H7 (cell line): Measurements from ENCODE around the gene PPFIA2. TPM values are rescaled to one million over a fixed set of nuclear protein-coding genes. Genes with fewer than 3 reads are reported as not detected.

ENCODE experiments used
- DNase-seq: peaks from one replicate; pipeline ENCODE4 v3.0.0; 2012
- H3K27me3 ChIP-seq: 2 replicates; pipeline ENCODE4 v1.6.0; 2011; ENCODE audit warnings: mild to moderate bottlenecking, low read length; ENCODE audit not compliant: control insufficient read depth, insufficient read depth
- H3K36me3 ChIP-seq: replicated peaks from 2 replicates; pipeline ENCODE4 v1.5.1; 2011; ENCODE audit warnings: low read length; ENCODE audit not compliant: control insufficient read depth, insufficient read depth
- H3K4me3 ChIP-seq: 2 replicates; pipeline ENCODE4 v1.5.1; 2011; ENCODE audit warnings: low read depth, mild to moderate bottlenecking, control low read depth, low read length, moderate library complexity; ENCODE audit not compliant: insufficient read depth
- total RNA-seq: library from RNA; depleted of rRNA; stranded (reverse); fragments of >200 nt; shearing (Covaris generic); gene quantifications from 2 replicates; pipeline ENCODE4 v1.2.3, GENCODE V29; 2014

The PPFIA2 gene
- total RNA-seq, 1 experiment from 2014 or later = 0.03 TPM

- Histone ChIP-seq H3K27me3 (no peaks in the 10 kb centered on the region), H3K36me3 (no peaks in the 10 kb centered on the region), H3K4me3 (no peak overlapping the region)
- no peak for DNase-seq
Measured at GRCh38 chr12:81295251-81295650, 463.9 kb downstream of the PPFIA2 start.

DNA sequence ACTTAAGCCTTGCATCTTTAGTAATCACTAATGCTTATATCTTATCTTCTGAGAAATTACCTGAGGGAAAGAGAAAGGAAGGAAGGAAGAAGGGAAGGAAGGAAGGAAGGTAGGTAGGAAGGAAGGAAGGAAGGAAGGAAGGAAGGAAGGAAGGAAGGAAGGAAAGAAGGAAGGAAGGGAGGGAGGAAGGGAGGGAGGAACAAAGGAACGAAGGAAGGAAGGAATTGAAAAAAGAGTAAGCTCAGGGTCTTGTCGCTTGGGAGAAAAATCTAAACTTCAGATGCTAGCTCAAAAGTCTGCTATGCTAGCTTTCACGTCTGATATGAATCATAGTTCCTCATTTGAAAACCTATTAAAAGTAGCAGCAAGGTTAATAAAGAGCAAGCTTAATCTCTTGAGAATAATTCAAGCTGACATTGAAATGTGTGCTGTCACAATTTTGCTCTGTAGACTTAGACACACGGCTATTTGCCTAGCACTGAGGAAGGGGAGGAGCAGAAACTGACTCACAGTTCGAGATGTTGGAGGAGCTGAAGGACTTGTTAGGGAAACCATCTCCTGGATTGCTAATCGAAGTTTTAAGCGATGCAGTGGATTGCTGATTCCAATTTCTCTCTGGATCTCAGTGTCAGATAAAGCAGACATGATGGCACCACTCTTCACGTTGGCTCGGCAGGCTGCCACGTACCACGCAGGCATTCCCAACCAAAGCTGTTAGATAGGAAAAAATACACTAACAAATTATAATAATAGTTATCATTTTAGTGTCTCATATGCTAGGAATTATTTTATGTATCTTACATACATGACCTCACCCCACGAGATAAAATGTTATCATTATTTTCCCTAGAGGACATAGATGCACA, 464.6 kb downstream of the PPFIA2 start:
- DNase-seq = no peak
- Histone ChIP-seq H3K4me3 (no peak overlapping the region), H3K36me3 (no peaks in the 10 kb centered on the region), H3K27me3 (no peaks in the 10 kb centered on the region)

GRCh38 chr12:81288651-81289050, 470.5 kb downstream of the PPFIA2 start:
- Histone ChIP-seq H3K4me3 (no peak overlapping the region), H3K36me3 (no peaks in the 10 kb centered on the region), H3K27me3 (no peaks in the 10 kb centered on the region)
- no peak for DNase-seq

DNA sequence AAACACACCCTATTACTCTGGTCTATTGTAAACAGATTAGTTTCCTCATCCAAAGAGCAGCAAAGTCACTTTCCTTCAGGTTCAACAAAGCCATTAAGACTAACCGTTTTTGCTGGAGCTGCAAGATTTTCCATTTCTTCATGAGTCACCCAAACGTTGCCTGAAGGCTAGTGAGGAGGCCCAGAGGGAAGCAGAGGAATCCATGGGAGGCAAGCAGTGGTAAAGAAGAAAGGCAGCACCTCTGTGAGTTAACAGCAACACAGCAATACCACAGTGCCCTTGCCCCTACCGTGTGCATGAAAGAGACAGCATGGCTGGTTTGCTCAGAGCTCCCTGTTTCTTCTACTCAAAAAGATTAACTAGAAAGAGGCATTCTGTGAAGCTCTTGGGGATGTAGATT, 475.0 kb downstream of the PPFIA2 start:
- Histone ChIP-seq H3K27me3 (no peaks in the 10 kb centered on the region), H3K4me3 (no peak overlapping the region), H3K36me3 (no peaks in the 10 kb centered on the region)
- no peak for DNase-seq

- no peaks in the 10 kb centered on the region for H3K27me3 ChIP-seq
- H3K4me3 ChIP-seq = no peak overlapping the region
- H3K36me3 ChIP-seq = no peaks in the 10 kb centered on the region
- no peak for DNase-seq
Measured at GRCh38 chr12:81274637-81275529, 484.3 kb downstream of the PPFIA2 start.

DNA sequence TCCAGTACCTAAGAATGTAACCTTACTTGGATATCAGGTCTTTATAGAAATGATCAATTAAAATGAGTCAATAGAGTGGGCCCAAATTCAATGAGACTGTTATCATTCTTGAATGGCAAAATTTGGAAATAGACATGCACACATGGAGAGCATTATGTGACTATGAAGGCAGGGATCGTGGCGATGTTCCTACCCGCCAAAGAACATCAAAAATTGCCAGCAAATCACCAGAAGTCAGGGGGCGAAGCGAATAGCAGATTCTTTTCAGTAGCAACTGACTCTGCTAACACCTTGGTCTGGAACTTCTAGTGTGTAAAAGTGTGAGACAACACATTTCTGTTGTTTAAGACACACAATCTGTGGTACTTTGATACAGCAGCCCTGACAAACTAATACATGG, 488.8 kb downstream of the PPFIA2 start:
- DNase-seq = no peak
- Histone ChIP-seq H3K27me3 (no peaks in the 10 kb centered on the region), H3K36me3 (no peaks in the 10 kb centered on the region), H3K4me3 (no peak overlapping the region)

DNA sequence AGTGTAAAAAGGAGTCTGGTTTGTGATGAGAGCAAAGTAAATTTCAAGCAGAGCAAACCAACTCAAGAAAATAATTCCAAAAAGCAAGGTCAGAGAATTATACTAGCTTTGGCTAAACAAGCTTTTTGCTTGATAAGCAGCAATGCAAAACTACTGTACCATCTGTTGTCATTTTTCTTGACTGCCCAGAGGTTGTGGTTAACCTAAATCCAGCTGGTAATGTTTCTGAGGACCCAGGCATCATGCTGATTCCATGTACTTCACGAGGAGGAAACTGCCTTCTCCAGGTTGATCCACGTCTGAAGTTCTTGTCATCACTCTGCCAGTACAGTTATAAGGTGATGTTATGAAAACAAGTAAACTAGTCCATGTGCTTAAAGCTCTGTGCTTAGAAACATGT, 496.1 kb downstream of the PPFIA2 start:
- no peaks in the 10 kb centered on the region for H3K36me3 ChIP-seq
- no peak for DNase-seq
- H3K27me3 ChIP-seq = no peaks in the 10 kb centered on the region
- H3K4me3 ChIP-seq = no peak overlapping the region

DNA sequence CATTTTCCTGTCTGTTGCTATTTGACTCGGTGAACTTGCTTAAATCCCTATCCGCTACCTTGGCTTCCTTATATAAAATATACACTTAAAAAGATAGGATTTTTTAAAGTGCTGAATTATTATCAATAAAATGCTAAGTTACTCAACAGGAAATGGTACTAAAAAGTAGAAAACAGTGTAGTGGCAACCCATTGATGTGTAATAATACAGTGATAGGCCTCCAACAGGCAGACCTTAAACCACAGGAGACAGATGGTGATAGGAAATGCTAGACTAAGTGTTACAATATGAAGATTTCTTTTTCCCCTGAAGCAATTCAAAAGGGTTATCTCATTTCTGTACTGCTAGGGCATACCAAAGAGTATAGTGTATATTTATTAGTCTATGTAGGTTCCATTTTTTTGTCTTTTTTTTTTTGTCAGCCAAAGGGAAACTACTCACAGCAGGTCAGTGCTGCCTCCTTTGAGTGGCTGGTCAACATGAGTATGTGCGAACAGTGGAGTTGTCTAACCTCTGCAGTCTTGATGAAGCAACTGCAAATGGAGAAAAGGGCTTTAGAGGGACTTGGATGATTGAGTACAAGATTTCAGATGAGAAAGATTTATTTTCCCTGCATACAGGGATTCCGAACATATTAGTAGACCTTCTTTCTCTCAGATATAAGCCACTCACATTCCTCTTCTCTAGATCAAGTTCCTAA, 497.5 kb downstream of the PPFIA2 start:
- Histone ChIP-seq H3K27me3 (no peaks in the 10 kb centered on the region), H3K4me3 (no peak overlapping the region), H3K36me3 (no peaks in the 10 kb centered on the region)
- DNase-seq = no peak

DNA sequence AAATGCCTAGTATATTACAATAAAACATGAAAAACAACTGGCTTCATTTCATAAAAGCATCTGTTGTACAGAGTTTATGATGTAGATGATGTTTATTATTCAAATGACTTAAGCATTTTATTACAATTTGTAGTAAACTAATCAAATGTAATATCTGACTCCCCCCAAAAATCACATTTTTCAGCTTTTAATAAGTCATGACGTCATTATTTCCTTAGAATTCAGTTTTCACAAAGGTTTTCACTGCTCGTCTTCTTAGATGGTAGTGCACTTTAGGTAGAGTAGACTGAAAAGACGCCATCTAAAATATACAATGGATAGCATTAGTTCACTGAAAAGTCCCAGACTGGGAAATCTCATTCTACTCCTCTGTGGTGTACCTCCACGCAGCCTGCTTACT, 499.8 kb downstream of the PPFIA2 start:
- no peak for DNase-seq
- H3K36me3 ChIP-seq = no peaks in the 10 kb centered on the region
- no peaks in the 10 kb centered on the region for H3K27me3 ChIP-seq

GRCh38 chr12:81257947-81258551, 501.1 kb downstream of the PPFIA2 start:
- Histone ChIP-seq H3K27me3 (no peaks in the 10 kb centered on the region), H3K4me3 (no peak overlapping the region), H3K36me3 (no peaks in the 10 kb centered on the region)
- no peak for DNase-seq

More for the DNA sequence above, 499.8 kb downstream of the PPFIA2 start:
- no peak overlapping the region for H3K4me3 ChIP-seq

GRCh38 chr12:81255947-81256346, 503.2 kb downstream of the PPFIA2 start:
- no peak for DNase-seq
- H3K4me3 ChIP-seq = no peak overlapping the region

DNA sequence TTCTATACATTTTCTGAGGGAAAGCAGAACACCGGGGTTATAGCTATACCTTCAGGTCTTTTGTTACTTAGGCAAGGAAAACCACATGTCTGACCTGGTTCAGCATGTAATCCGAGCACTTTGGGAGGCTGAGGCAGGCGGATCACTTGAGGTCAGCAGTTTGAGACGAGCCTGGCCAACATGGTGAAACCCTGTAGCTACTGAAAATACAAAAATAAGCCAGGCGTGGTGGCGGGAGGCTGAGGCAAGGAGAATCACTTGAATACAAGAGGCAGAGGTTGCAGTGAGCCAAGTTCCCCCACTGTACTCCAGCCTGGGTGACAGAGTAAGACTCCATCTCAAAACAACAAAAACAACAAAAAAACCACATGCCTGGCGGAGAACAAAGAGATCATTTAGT, 503.7 kb downstream of the PPFIA2 start:
- H3K4me3 ChIP-seq = no peak overlapping the region
- no peaks in the 10 kb centered on the region for H3K27me3 ChIP-seq
- no peak for DNase-seq
- H3K36me3 ChIP-seq = no peaks in the 10 kb centered on the region

More at GRCh38 chr12:81255947-81256346, 503.2 kb downstream of the PPFIA2 start:
- H3K27me3 ChIP-seq = no peaks in the 10 kb centered on the region
- no peaks in the 10 kb centered on the region for H3K36me3 ChIP-seq

DNA sequence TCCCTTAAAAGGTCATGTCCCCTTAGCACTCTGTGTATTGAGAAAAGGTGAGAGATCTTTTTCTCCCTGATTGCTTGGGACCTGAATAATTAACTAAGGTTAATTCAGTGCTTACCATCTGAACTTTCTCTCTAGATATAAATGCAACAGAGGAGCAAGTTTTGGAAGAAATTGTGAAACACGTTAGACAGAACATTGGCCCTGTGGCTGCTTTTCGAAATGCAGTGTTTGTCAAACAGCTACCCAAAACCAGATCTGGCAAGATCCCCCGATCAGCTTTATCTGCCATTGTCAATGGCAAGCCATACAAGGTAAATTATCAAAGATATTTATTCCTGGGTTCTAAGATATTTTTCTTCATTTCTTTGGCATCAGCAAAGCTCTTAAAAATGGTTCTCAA, 505.8 kb downstream of the PPFIA2 start:
- no peaks in the 10 kb centered on the region for H3K36me3 ChIP-seq
- no peak overlapping the region for H3K4me3 ChIP-seq
- DNase-seq = no peak
- no peaks in the 10 kb centered on the region for H3K27me3 ChIP-seq

DNA sequence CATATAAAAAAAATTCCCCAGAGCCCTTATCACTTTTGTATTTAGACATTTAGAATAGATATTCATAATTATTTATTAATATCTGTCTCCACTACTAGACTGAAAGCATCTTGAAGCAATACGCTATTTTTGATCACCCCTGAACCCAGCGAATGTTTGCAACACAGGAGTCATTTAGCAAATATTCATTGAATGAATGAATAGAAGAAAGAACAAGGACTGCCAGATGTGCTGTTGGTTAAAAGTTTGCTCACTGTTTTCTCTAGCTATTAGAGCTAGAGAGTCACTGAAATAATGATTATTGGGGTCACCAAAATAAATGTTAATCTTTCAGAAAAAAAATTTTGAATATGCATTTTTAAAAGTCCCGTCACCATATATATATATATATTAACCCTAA, 506.9 kb downstream of the PPFIA2 start:
- no peak overlapping the region for H3K4me3 ChIP-seq
- no peaks in the 10 kb centered on the region for H3K36me3 ChIP-seq
- no peaks in the 10 kb centered on the region for H3K27me3 ChIP-seq
- no peak for DNase-seq
